H1 (cell line): Measurements from ENCODE around the gene TAX1BP3. TPM values are rescaled to one million over a fixed set of nuclear protein-coding genes. Genes with fewer than 3 reads are reported as not detected.

Experiments
- POU5F1 ChIP-seq: IDR thresholded peaks from 2 replicates; pipeline ENCODE4 v1.6.1; 2011; ENCODE audit warnings: low read depth, mild to moderate bottlenecking, low read length, moderate library complexity
- polyA plus RNA-seq, 7 experiments: library from polyadenylated mRNA; depleted of rRNA in 3 of 7; stranded (reverse) in 5 of 7; unstranded in 2 of 7; fragments of >200 nt in 5 of 7; fragments of 200-250 nt in 2 of 7; gene quantifications; 1 replicate in 5 of 7; 2 replicates in 1 of 7; 4 replicates in 1 of 7; pipeline versions ENCODE4 v1.2.1 to v1.2.3, GENCODE V29; 2011 to 2013; ENCODE audit warnings: missing spikeins in 2 of 7, mixed read lengths in 2 of 7
- total RNA-seq: library from RNA; stranded (reverse); fragmentation: NEBNext Ultra II Directional; extraction: Animal tissue kit (Norgen Biotek cat#: 25700); gene quantifications from 2 replicates; pipeline ENCODE4 v1.2.1, GENCODE V29; 2021

TAX1BP3 gene
- total and polyA plus RNA-seq, 2 of the 8 experiments (the other 6 are each of a cell fraction or from before 2014, with no cell fraction given): 65.3 to 81.8 TPM

DNA sequence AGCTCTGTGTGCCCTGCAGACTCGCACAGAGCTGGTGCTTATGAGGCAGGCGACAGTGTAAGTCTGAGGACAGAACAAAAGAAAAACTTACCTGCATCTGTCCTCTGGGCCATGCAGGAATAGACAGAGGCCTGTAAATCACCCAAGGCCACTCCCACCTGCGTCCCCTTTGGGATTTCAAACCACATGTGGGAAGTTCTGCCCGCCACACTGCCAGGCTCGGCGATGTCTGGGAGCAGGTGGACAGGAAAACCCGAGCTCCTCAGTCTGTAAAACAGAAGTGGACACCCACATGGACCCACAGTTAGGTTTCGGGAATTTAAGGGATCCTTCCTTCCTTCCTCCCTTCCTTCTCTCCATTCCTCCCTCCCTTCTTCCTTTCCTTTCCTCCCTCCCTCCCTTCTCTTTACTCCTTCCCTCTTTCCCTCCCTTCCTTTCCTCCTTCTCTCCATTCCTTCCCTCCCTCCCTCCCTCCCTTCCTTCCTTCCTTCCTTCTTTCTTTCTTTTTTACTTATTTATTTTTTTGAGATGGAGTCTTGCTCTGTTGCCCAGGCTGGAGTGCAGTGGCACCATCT, 47.1 kb downstream of the TAX1BP3 start (continued):
- no peak for TF ChIP-seq POU5F1
